ENCODE data around the gene IL17C.
A peak's percentile ranks its signal among the peaks of the same experiment; 100 is the strongest.

IL17C gene

DNA sequence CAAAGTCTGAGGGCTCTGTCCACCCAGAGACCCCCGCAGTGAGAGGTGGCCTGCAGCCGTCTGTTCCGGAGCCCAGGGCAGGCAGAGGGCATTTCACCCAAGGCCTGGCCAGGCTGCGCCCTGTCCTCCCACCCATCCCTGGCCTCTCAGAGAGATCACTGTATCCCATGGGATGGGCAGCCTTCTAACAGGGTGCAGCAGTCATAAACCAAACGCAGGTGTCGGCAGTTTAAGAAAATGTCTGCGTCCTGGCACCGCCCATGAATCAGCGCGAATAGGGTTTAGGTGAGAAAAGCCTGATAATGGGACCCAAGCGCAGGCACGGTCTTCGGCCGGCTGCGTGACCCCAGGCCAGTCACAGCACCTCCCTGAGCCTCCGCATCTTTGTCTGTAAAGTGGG is 7.1 kb downstream of the IL17C start:
- no peak for DNase-seq (ENCODE audit: low read depth in 2 of 3, low spot score in 1 of 3)

DNA sequence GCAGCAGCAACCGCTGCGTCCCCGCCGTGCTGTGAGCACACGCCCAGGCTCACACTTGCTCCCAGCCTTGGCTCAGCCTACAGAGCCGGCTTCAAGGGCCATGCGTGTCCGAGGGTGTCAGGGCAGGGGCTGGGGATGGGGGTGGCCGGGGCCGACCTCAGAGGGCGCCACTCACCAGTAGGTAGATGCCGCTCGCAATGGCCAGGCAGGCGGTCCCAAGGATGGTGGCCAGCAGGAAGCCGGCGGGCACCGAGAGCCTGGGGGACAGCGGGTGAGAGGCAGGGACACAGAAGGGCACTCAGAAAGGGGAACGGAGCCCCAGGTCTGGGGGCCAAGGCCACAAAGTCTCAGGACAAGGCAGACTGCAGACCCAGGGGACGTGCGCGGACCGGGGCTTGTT is 7.6 kb downstream of the IL17C start:
- DNase-seq (ENCODE audit: low read depth in 2 of 3, low spot score in 1 of 3) = no peak

DNA sequence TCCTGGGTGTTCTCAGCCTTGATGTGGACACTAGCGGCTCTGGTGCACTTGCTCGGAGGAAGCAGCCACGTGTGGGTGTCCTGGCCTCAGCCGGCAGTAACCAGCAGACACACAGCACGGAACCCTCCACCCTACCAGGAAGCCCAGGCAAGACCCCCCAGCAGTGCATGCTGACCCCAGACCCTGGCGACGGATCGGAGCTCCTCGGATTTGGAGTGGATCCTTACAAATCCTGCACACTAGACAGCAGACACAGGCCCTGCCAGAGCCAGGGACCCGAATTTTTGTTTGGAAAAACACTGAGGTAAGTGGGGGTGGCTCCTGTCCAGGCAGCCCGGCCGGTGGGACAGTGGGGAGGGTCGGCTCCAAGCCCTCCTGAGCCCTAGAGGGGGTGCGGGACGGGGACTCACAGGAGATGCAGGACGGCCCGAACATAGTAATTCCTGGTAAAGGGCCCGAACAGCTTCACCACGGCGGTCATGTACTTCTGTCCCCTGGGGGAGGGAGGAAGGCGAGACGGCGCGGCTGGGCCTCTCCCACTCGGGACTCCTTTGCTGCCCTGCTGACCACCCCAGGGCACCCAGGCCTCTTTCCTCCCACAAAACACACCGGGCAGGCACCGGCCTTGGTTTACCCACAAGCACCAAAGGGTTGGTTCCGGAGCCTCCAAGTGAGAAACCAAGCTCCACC is 8.1 kb downstream of the IL17C start:
- DNase-seq (ENCODE audit: low read depth in 2 of 3, low spot score in 1 of 3) = no peak

DNA sequence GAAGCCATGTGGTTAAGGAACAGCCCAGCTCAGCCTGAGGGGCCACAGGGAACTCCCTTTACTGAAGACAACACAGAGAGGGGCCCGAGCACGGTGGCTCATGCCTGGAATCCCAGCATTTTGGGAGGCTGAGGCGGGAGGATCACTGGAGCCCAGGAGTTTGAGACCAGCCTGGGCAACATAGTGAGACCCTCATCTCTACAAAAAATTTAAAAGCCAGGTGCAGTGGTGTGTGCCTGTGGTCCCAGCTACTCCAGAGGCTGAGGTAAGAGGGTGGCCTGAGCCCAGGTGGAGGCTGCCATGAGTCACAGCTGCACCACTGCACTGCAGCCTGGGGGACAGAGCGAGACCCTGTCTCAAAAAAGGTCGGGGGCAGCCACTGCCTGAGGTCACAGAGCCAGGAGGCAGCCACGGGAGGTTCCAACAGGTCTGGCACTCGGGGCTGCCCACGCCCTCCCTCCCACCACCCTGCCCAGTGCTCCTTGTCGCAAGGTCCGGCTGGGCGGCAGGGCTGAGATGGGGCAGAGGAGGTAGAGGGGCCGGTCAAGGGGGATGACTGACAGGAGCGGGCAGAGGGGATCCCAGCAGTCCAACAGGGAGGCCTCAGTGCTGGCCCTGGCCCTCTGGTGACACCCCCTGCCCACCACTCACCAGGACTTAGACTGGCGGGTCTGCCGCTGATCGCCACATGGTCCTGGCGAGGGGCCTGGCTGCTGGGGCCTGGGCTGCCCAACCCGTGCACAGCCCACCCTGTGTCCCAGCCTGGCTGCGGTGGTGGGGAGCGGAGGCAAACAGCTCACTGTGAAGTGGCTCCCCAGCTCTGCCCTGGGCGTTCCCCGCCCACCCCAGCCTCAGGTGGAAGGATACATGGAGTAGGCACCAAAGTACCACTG is 9.1 kb downstream of the IL17C start:
- no peak for DNase-seq (ENCODE audit: low read depth in 2 of 3, low spot score in 1 of 3)

DNA sequence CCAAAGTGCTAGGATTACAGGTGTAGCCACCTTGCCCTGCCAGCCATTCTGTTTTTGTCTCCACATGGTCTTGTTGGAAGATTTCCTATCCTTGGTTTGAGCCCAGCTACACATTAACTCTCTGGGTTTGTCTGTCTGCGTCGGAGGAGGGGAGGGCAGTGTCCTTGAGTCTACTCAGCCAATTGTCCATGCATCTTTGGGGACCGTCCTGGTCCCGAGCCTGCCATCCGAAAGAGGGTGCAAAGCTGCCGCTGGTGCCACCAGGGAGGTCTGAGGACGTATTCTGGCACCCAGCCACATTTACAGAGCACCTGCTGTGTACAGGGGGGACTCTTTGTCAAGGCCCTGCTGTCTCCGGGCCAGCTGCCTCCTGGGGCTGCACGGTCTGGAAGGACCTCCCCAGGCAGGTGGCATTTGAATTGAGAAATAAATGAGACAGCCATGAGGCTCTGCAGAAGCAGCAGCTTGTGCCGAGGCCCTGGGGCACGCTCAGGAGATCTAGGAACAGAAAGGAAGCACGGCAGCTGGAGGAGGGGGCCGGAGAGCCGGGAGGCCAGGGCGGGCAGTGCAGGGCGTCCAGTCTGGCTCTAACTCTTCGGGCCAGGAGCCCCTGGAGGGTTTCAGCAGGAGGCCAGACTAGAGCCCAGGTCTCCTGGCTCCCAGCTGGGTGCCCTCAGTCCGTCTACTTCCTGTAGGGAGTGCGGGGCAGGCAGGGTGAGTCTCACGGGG is 11.0 kb downstream of the IL17C start:
- DNase-seq (ENCODE audit: low read depth in 2 of 3, low spot score in 1 of 3) = no peak

DNA sequence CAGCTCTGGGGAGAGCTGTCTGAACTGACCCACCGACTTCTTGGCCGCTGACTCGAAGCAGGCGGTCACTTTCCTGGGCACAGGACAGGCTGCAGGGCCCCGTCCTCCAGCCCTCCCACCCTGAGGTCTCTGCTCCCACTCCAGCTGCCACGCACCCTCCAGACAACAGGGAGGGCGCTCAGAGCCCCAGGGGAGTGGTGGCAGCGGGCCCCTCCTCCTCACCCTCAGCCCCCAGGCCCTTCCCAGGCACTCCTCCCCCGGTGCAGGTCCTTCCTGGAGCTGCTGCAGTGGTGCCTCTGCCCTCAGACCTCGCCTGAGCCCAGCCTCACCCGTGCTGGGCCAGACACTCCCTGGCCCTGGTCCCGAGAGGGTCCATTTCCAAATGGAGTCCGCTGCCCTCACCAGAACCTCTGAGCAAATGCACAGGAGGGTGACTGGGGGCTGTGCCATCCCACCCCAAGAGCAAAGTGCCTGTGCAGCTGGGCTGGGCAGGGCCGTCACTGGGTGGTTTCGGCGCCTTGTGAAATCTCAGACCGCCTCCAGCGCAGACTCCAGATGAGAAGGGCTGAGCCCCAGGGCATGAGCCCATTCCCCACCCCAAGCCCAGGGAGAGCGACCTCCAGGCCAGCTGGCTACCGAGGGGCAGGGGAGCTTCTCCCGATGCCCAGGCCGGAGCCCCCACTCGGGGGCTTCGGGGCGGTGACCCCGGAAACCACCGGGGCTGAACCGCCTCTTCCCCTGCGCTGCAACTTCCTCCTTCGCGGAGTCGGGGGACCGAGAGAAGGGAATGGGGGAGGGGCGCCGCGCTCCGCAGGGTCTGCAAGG is 11.8 kb downstream of the IL17C start:
- DNase-seq (ENCODE audit: low read depth in 2 of 3, low spot score in 1 of 3) = no peak

DNA sequence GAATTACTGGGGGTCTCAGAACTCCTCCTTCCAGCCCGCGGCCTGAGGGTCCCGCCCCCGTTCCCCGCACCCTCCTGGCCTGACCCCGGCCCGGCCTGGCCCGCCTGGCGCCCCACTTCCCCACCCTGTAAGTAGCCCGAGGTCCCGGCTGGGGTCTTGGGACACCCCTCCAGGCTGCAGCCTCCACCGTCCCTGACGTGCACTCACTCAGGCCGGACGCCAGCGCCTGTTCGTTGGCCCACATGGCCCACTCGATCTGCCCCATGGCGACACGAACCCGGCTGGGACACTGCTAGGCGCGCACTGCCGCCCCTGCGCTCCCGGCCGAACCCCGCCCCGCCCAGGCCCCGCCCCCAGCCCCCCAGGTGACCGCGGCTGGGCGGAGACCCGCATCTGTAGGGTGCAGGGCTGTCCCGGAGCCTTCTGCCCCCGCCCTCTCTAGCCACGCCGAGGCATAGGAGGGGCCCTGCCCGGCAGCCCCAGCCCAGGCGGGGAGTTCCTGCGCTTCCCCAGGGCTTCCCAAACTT is 12.4 kb downstream of the IL17C start, which contains the start of gene CYBA:
TSS of gene CYBA (minus strand) at position 305 of the 527 bp plus-strand sequence. CDS start at position 265, 40 bp downstream.
- DNase-seq (ENCODE audit: low read depth in 2 of 3, low spot score in 1 of 3) = peak; percentile 75 to 83 (median 78)

DNA sequence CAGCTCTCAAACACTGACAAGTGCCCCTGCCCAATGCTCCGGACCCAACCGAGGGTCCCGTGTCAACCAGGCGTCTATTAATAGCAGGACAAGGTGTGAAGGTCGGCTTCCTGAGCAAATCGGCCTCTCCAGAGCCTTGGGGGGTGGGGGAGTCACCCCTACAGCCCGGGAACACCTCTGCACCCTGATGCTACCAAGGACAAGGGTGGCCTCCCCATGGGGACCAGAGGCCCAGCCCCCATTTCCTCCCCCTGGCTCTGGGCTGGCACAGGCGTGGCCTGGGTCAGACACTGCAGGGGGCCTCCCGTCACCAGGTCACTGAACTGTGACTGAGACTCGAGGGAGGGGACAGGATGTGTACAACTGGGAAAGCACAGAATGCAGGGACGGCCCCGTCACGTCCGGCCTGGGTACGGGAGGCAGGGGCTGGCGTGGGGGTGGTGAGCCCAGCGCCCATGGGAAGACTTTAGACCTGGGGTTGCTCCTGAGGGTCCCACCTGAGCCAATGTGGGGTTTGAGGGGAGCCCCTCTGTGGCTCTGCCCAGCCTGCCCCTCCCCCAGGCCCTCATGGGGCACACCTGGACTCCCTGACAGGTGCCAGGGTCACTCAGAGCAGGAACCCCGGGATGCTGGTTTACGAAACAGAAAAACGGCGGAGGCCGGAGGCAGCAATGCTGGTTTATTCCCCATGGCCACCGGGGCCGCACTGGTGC is 13.1 kb downstream of the IL17C start:
- DNase-seq (ENCODE audit: low read depth in 2 of 3, low spot score in 1 of 3) = peak; percentile 68 to 81 (median 72)

DNA sequence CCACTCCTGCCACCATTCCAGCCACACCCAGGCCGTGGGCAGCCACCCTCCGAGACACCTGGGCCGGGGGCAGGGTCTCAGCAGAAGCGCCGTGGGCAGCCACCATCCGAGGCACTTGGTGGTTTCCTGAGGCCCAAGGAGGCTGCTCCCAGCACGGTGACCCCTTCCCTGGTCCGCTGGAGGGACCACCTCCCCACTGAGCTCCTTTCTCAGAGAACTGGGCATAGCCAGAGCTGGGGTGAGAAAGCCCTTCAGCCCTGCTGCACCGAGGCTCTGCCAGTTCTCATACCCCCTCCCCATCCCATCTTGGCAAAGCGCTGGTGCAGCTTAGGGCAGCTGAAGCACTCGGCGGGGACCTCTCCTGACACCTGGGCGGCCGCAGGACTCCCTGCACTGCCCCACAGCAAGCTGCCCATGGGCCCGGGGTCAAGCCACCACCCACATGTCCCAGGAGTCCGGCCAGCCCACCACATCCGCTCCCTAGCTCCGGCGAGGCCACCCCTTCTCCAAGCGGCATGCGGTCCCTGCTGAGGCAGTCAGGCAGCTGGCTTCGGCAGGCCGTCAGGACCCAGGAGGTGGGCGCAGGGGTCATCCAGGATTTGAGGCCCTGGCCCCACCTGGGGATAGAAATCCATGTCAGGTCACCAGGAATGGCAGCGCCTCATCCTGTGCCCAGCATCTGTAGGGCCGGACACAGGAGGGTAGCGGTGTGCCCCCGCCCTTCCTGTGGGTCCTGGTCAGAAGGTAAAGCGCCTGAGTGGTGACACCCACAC is 13.8 kb downstream of the IL17C start:
- no peak for DNase-seq (ENCODE audit: low read depth in 2 of 3, low spot score in 1 of 3)

DNA sequence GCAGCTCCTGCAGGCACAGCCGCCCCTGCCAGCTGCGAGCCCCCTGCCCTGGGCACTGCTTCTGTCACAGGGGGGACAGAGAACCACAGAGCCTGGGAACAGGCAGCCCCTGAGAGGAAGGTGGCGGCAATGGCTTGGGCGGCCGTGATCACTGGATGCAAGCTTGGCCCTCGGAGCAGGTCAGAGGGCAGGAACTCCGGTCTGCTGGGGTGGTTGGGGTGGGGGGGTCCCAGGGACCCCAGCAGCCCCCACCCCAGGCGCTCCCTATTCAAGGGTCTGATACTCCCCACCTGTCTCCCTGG is 14.3 kb downstream of the IL17C start:
- no peak for DNase-seq (ENCODE audit: low read depth in 2 of 3, low spot score in 1 of 3)

DNA sequence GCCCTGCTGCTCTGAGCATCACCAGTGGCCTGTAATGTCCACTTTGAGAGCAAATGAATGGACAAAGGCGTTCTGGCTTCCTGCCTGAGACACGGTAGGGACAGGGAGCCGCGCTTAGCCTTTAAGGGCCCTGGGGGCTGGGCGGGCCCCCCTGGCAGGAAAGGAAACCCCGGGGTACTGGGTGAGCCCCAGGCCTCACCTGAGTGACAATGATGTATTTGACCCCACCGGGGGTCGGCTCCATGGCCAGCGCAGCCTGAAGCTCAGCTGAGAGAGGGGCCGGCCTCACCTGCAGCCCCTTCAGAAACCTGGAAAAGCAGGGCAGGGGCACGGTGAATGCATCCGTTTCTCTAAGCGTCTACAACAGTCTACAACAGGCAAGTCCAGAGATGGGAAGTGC is 14.7 kb downstream of the IL17C start:
- no peak for DNase-seq (ENCODE audit: low read depth in 2 of 3, low spot score in 1 of 3)

DNA sequence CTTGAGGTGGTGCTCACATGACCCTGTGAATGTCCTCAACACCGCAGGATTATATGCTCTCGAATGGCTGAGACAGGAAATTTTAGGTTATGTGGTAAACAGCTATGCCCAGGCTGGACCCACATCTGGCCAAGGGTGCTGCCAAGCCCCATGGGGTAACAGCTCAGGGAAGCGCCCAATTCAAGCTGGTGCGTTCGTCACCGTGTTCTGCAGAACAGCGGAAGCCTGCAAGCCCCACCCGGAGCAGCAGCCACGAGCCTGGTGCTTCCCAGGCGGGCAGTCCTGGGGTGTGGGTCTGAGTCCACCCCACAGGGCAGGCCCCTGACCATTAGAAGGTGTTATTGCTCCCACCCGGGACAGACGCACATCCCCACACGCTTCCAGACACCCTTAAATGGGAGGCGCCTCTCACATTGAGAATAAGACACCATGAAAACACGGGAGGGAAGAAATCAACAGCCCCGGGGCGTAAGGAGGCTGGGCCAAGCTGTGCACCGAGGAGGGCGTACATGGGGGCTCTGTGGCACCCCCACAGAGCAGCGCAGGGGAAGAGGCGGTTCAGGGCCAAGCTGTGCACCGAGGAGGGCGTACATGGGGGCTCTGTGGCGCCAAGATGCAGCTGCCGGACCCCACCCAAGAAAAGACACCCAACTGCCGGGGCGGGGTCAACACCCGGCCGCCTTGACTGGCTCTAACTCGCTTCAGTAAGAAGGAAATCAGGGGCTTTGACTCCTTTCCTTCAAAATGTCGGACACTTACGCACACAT is 15.4 kb downstream of the IL17C start:
- DNase-seq (ENCODE audit: low read depth in 2 of 3, low spot score in 1 of 3) = no peak

DNA sequence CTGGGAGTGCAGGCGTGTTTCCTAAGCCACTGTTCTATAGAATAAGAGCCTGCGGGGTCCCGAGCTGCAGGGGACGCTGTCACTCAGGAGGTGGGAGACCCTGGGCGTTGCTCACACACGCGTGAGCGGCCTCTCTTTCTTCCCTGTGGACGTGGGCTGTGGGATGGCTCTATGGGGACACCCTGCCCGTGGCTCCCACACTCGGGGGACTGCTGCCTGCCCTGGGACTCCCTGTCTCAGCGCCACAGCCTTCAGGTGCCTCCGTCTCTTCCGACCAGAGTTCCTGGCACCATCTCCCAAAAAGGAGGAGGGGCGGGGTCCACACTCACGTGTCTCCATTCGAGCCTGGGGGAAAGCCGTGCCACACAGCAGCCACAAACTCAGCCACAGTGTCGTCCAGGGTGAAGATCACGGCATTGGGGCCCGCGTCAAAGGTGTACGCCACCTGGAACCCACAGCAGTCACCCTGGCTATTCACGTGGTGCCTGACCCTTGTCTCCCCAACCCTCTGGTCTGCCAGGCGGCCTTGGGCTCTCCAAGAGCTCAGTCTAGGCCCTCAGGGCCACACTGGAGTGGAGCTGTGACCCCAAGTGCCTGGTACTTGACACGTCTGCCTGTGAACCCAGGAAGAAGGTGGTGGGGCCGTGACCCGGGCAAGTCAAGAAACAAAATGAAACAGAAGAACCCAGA is 16.1 kb downstream of the IL17C start:
- DNase-seq (ENCODE audit: low read depth in 2 of 3, low spot score in 1 of 3) = no peak

DNA sequence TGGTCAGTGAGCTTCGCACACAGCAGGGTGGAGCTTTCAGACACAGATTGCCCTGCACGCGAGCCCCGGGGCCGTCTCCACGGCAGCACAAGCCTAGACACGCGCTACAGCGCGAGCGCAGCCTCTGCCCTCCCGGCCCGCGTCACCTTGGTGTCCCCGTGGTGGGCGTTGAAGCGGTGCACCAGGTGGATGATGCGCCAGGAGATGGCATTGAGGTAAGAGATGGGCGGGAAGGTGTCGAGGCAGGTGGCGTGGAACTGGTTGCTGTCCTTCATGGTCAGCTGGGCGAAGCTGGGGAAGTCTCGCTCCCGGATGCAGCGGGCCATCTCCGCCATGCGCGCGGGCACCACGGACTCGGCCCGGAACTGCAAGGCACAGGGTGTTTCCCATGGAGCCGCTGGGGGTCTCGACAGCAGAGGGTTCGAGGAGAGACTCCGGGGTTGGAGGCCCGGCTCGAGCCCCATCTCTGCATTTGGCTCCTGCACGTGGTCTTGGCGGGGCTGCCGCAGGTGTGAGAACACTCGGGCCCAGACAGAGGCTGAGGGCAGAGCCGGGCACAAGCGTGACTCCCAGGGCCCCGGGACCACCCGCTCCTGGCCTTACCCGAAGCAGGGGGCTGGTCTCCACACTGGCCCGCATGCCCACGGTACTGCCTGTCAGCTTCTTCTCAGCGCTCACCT is 16.8 kb downstream of the IL17C start:
- no peak for DNase-seq (ENCODE audit: low read depth in 2 of 3, low spot score in 1 of 3)

DNA sequence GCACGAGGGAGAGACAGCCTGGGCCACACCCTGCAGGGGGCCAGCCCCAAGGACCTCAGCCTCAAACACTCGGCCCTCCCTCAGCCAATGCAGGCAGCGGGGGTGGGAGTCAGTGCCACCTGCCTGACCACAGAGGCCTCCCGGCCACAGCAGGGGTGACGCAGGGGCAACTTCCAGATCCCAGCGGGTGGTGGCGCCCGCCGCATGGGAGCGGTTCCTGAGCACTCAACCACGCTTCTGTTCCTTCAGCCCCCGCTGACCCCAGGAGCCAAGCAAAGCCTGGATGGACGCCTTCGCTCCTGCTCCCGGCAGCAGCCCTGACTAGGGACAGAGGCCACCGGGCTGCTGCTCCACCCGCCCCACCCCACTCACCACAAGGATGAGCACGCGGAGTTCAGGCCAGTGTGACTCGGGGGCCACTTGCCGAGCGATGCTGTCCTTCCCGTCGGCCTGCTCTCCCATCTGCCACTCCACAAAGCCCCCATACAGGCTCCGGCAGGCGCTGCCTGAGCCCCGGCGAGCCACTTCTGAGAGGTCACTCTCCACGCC is 17.4 kb downstream of the IL17C start:
- DNase-seq (ENCODE audit: low read depth in 2 of 3, low spot score in 1 of 3) = no peak

DNA sequence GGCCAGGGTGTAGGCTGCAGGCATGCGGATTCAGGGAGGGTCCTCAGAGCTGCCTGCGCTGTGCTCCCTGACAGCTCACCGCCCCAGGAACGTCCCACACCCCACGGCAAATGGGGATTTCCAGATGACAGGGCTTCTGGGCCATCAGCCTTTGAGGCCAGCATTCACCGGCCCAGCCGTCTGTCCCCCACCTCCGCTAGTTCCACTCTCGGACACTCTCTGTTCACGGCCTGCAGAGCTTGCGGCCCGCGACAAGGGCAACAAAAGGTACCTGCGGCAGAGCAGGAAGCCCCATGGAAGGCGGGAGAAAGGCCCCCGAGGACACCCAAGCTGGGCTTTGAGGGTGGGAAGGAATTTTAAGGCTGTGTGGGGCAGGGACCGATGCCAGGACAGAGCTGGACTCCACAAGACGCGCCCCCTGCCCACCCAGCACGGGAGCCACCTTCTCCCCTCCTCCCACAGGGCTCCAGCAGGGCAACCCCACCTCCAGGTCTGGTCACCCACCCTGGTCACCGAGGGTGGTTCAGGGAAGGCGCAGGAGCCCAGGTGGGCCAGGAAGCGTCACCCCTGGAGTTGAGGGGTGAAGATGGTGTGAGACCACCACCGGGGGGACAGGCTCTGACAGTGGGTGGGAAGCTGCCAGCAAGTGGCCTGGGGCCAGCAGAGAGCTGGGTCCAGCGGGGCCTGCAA is 18.1 kb downstream of the IL17C start:
- no peak for DNase-seq (ENCODE audit: low read depth in 2 of 3, low spot score in 1 of 3)

DNA sequence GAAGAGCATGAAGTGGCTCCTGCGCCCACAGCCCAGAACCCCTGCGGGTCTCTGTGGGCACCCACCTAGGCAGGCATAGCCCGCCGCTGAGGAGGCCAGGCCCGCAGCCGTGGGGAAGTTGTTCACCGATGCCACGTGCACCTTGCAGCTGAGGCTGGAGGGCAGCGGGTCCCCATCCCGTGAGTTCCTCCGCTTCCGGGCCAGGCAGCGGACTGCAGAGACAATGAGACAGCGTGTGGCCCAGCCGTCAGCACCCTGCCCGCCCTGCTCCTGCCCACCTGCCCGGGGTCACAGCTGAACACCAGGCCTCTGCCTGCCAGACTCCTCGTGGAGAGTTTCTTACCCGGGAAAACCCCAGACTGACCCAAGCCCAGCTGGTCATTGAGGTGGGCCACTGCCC is 19.0 kb downstream of the IL17C start:
- no peak for DNase-seq (ENCODE audit: low read depth in 2 of 3, low spot score in 1 of 3)
